Heart left ventricle (tissue), 16 donors: Measurements from ENCODE around the gene RAMP1. TPM values are rescaled to one million over a fixed set of nuclear protein-coding genes. Genes with fewer than 3 reads are reported as not detected.

Experiments used
- ATAC-seq, 4 donors: fragments of 200-7000 bp; cut with Tn5 transposase; one replicate each; pipeline ENCODE4 v1.9.1; 2020 to 2022; ENCODE audit warnings: moderate library complexity in 4 of 4, mild to moderate bottlenecking in 3 of 4, moderate number of reproducible peaks in 1 of 4
- DNase-seq, 5 donors: peaks; one replicate each; pipeline ENCODE4 v3.0.0-alpha.2; 2020
- H3K27ac ChIP-seq, 12 donors: fragments of 200-600 bp; sonication (generic) in 4 of 12; one replicate each; pipeline versions ENCODE4 v1.5.0 to v1.8.0; 2016 to 2022; ENCODE audit warnings: mild to moderate bottlenecking in 2 of 12
- H3K27me3 ChIP-seq, 9 donors: fragments of 200-600 bp; sonication (generic) in 2 of 9; one replicate each; pipeline versions ENCODE4 v1.5.1 to v1.8.0; 2016 to 2022; ENCODE audit warnings: mild to moderate bottlenecking in 3 of 9
- H3K36me3 ChIP-seq, 9 donors: fragments of 200-600 bp; sonication (generic) in 2 of 9; one replicate each; pipeline versions ENCODE4 v1.5.0 to v1.8.0; 2018 to 2022; ENCODE audit warnings: mild to moderate bottlenecking in 2 of 9
- H3K4me1 ChIP-seq, 12 donors: fragments of 200-600 bp; sonication (generic) in 4 of 12; one replicate each; pipeline versions ENCODE4 v1.5.0 to v1.8.0; 2016 to 2022; ENCODE audit warnings: mild to moderate bottlenecking in 3 of 12
- H3K4me3 ChIP-seq, 12 donors: fragments of 200-600 bp; sonication (generic) in 4 of 12; one replicate each; pipeline versions ENCODE4 v1.5.0 to v1.8.0; 2017 to 2022; ENCODE audit warnings: mild to moderate bottlenecking in 9 of 12, moderate library complexity in 4 of 12
- H3K9me3 ChIP-seq, 12 donors: fragments of 200-600 bp; sonication (generic) in 4 of 12; one replicate each; pipeline versions ENCODE4 v1.5.0 to v1.8.0; 2016 to 2022; ENCODE audit warnings: mild to moderate bottlenecking in 1 of 12
- CTCF ChIP-seq, 12 donors: fragments of 200-600 bp; sonication (generic) in 4 of 12; IDR thresholded peaks; one replicate each; pipeline versions ENCODE4 v1.5.0 to v1.8.0; 2018 to 2022; ENCODE audit warnings: antibody characterized with exemption in 12 of 12, mild to moderate bottlenecking in 5 of 12
- POLR2A ChIP-seq, 2 donors: fragments of 450-650 bp; IDR thresholded peaks; one replicate each; pipeline ENCODE4 v1.6.1; 2017; ENCODE audit warnings: antibody characterized with exemption in 2 of 2, mild to moderate bottlenecking in 2 of 2, moderate library complexity in 2 of 2
- WGBS, 4 donors: extraction: QIAGEN DNeasy Blood & Tissue Kit in 2 of 4; methylation state at CpG; one replicate each; pipeline versions ENCODE4 v1.1.5 to v1.1.7; 2013 to 2018; 5-methylcytosine and 5-hydroxymethylcytosine counted together
- intact Hi-C, 10 donors: fragments of 100-400 bp; cut with DNase I; formaldehyde crosslinking; loops; one replicate each; pipeline versions ENCODE4 v1.11.1 to v1.14.2; 2022
- polyA plus RNA-seq, 2 donors: library from polyadenylated mRNA; stranded (reverse); fragments of 200-250 nt; gene quantifications; one replicate each; pipeline ENCODE4 v1.2.3, GENCODE V29; 2013
- total RNA-seq, 9 donors: library from RNA; depleted of rRNA in 2 of 9; stranded (reverse); fragments of >200 nt in 2 of 9; fragmentation: NEBNext Ultra II Directional in 3 of 9; extraction: Animal tissue kit (Norgen Biotek cat#: 25700) in 3 of 9; gene quantifications; one replicate each; pipeline versions ENCODE4 v1.1.0 to v1.2.4, GENCODE V29; 2016 to 2023
- donor health status: ischemic (EF 13 %, LVEDD 7.1; RV severe dilation, severe dysfunction).
- donor health status: healthy with polysubstance abuse.
- donor health status: DM: no; HTN: yes; CAD: no.
- donor health status: DM: no; HTN: no; CAD: no.
- donor health status: ischemic (EF 25% LVEDD 6.9; RV normal size, moderate dysfunction).
- donor health status: ischemic (EF 25% LVEDD 5.7; RV mildly dilated, moderate dysfunction).
- donor health status: healthy.
- donor health status: DM: yes; HTN: yes; CAD: no.
- donor health status: ischemic (EF 35%, LVEDD 5.7; RV mildly dilated, moderate dysfunction).
- donor health status: nonischemic (EF 11% LVEDD 7.7; RV severe dilation, severe dysfunction).
- donor health status: DM: yes; HTN: yes; CAD: no.
- donor health status: PGD.
- donor health status: ischemic (EF 29% LVEDD 5.4; RV normal size, mild dysfunction).
- donor health status: nonischemic (EF 23%, LVEDD 6.1; RV moderate dilation, normal function).

Gene RAMP1
- total and polyA plus RNA-seq, 11 donors, result 36.5 to 1,114 (median 201) TPM

- H3K9me3 ChIP-seq, result no peaks in the 10 kb centered on the region
- intact Hi-C loops, result no loop called here
- DNase-seq (no peak), ATAC-seq (no peak)
- no peak overlapping the region for H3K4me3 ChIP-seq
- no peaks in the 10 kb centered on the region for H3K36me3 ChIP-seq
- H3K27me3 ChIP-seq, result no peaks in the 10 kb centered on the region
- peak overlapping the region in 4 of 12 donors; percentile 12 to 97 (median 34) for H3K27ac ChIP-seq
- WGBS, 4 donors, result 55 to 65% (median 62%) methylated on average over 2 of the region's 2 CpGs
- no peak for TF ChIP-seq POLR2A (IDR thresholded peaks at IDR 0.05)
- TF ChIP-seq CTCF (IDR thresholded peaks at IDR 0.05), result no peak
- H3K4me1 ChIP-seq, result peaks cover 0 to 65% (median 23%) of the 10 kb centered on the region in 12 donors
Observed at GRCh38 chr2:237892478-237892877, 33.1 kb downstream of the RAMP1 start.

GRCh38 chr2:237892984-237893595, 33.7 kb downstream of the RAMP1 start:
- ATAC-seq (no peak), DNase-seq (peak in 1 of 5 donors; percentile 12)
- H3K4me3 ChIP-seq, result no peak overlapping the region
- no peaks in the 10 kb centered on the region for H3K36me3 ChIP-seq
- intact Hi-C loops, result no loop called here
- 39 to 51% (median 46%) methylated on average over 9 of the region's 9 CpGs for WGBS, 4 donors
- no peaks in the 10 kb centered on the region for H3K27me3 ChIP-seq
- peaks cover 0 to 65% (median 26%) of the 10 kb centered on the region in 12 donors for H3K4me1 ChIP-seq
- peak overlapping the region in 5 of 12 donors; percentile 38 to 97 (median 97) for H3K27ac ChIP-seq
- no peak for TF ChIP-seq CTCF (IDR thresholded peaks at IDR 0.05)
- no peak for TF ChIP-seq POLR2A (IDR thresholded peaks at IDR 0.05)
- H3K9me3 ChIP-seq, result no peaks in the 10 kb centered on the region

- WGBS, 4 donors, result 70 to 99% (median 78%) methylated on average over 12 to 15 of the region's 15 CpGs
- no peak for ATAC-seq
Observed at GRCh38 chr2:237894396-237894979, 35.1 kb downstream of the RAMP1 start.

More at GRCh38 chr2:237894396-237894979, 35.1 kb downstream of the RAMP1 start:
- Histone ChIP-seq H3K4me3 (no peak overlapping the region), H3K27me3 (no peaks in the 10 kb centered on the region), H3K36me3 (no peaks in the 10 kb centered on the region), H3K9me3 (no peaks in the 10 kb centered on the region), H3K27ac (peak overlapping the region; percentile 80 to 99 (median 95)), H3K4me1 (peaks cover 0 to 73% (median 34%) of the 10 kb centered on the region in 12 donors)
- no peak for TF ChIP-seq POLR2A (IDR thresholded peaks at IDR 0.05)
- TF ChIP-seq CTCF (IDR thresholded peaks at IDR 0.05), result no peak
- DNase-seq, result peak in 1 of 5 donors; percentile 21
- intact Hi-C loops, result no loop called here
